ENCODE results near the gene SGTB.
"Not testable (repeated sequence)": the region's sequence is repeated elsewhere in the genome, so short reads cannot be mapped to it uniquely, and the experiment has no call there.

SGTB gene

GRCh38 chr5:65732046-65732445 is 10.1 kb upstream of the SGTB start:
- DNase-seq: not testable (repeated sequence)

DNA sequence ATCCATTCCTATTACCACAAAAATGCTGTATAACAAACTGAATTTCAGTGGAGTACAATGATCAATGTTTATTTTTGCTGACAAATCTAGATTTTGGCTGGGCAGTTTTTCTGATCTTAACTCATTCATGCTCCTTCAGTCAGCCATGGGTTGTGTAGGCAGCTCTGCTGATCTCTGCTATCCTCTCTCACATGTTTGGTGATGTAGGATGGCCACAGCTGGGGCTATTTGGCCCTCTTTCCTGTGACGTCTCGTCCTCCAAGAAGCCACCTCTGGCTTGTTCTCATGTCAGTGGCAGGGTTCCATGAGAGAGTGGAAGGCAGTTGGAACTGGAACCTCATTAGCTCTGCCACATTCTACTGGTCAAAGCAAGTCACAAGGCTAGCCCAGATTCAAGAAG is 9.0 kb upstream of the SGTB start:
- DNase-seq: no peak

DNA sequence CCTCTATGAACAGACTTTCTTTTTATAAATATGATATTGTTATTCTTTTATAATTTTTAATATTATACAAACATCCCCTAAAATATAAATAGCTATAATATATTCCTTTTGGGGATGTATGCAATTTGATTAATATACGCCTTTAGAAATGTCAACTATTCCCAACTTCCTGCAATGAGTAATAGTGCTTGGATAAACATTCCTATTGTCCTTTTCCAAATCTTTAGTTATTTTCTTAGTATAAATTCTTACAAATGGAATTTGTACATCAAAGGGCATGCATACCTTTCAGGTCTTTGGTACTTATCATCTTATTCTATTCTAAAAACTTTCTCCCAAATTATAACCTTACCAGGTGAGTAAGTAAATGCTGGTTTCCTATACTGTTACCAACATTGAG is 6.3 kb upstream of the SGTB start:
- no peak for DNase-seq

GRCh38 chr5:65727491-65728156 is 5.7 kb upstream of the SGTB start:
- DNase-seq: no peak

DNA sequence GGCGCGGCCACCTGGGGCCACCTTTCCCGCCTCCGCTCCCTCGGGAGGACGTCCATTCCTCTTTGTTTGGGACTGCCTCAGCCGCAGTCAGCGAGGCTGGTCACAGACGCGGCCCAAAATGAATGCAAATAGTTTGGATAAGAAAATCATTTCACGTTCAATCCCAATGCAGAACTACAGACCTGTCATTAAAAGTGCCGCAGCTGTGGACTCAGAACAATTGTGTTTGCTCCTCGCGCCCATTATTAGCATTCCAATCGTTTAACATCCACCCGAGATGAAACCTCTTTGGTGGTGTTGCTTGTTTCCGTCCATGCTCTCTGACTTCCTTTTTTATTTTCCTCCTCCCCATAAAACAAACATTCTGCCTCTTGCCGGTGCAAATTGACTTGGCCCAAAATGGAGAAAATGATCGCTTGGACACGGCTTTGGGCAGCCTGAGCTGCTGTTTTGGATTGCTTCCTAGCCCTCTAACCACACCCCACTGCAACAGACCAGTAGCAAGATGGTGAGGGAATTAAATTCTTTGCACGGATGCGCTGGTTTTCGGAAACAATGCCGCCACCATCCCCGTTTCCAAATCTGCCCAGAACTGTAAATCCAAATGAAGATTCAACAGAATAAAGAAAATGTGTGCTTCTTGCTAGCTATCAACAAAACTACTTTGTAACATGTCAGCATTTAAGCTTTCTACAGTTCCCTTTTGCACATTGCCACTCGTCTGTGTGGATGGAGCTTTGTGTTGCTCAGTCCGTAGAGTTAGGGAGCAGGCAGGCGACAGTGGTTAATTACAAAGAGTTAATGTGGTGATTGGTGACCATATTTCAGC is 880 bp upstream of the SGTB start:
- peak; percentile 57 for DNase-seq

GRCh38 chr5:65721050-65721719 is 724 bp downstream of the SGTB start:
- peak; percentile 22 for DNase-seq

DNA sequence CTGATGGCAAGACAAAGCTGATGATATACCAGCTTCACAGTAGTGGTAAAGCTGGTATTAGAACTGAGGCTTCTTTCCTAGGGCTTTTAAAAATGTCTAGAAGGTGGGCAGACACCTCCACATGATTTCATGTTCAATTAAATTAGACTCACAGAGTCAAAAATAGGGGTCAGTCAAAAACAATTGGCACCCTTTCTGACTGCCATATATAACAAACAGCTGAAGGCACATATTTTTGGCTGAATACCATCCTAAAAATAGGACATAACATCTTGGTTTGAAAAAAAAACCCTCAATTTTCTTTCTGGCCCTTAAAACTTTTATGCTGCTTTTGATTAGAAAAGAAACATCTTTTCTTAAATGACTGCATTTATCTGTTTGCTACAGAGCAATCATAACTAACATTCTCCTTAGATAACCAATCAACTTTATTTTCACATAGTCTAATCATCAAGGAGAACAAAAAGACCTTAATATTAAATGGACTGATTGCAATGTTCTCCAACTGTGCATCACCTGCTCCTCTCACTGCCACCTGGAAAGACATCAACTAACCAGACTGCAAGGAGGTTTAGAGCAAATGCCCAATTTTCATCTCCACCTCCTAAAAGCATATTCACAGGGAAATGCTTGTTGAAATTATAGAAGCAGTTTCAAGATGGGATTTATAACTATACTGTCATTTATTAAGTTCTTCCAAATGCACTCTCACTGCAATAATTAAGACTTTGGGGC is 3.2 kb downstream of the SGTB start:
- DNase-seq: no peak

- no peak for DNase-seq
Observed at GRCh38 chr5:65708145-65708544, 13.8 kb downstream of the SGTB start.

DNA sequence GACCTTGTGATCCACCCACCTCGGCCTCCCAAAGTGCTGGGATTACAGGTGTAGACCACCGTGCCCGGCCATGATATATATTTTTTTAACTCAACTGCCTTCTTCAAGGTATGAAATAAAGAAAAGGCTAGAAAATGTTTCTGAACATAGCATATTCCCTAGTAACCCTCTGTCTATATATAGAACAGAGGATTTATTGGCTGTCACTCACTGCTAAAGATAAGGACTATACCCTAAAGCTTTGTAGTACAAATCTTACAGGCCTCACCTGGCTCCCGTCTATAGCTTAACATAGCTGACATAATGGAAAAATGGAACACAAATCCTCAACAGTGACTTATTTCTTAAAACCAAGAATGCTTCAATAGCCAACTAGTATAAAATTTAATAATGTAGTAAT is 14.2 kb downstream of the SGTB start:
- DNase-seq: no peak

DNA sequence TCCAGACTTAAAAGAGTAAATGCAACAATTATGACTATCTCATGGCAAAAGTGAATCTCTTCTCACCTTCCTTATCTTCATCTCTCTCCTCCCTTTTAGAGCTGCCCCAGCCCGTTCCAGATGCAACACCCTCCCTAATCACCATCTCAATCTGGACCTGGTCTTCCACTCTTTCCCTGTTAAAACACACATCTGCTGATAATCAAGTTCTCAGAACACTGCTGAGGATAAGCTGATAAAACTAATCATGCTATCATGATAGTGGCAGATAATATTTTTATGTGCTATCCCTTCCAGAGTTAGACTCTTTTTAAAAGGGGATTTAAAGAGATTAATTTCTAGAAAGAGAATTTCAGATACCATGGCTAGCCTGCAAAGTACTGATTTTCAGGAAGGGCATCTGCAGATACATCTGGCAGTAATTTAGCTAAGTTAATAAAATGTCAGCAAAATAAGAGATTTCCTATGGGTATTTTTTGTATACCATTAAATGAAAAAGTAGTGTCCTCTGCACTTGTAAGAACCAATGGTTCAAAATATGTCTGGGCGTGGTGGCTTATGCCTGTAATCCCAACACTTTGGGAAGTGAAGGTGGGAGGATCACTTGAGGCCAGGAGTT is 17.2 kb downstream of the SGTB start:
- DNase-seq: no peak

DNA sequence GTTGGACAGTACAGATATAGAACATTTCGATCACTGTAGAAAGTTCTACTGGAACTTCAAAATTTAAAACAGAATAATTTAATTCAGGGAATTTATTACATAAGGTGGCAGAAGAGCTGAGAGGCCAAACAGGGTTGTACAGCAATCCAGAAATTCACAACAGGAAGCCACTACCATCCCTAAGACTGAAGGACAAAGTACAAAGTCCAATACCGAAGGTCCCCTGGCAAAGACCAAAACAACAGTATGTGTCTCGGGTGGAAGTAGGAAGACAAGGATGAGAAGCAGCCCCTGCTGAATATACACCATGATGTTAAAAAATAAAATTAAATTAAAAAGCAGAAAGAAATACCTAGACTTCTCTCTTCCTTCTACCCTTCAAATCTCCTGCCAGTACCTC is 19.9 kb downstream of the SGTB start:
- DNase-seq: no peak

DNA sequence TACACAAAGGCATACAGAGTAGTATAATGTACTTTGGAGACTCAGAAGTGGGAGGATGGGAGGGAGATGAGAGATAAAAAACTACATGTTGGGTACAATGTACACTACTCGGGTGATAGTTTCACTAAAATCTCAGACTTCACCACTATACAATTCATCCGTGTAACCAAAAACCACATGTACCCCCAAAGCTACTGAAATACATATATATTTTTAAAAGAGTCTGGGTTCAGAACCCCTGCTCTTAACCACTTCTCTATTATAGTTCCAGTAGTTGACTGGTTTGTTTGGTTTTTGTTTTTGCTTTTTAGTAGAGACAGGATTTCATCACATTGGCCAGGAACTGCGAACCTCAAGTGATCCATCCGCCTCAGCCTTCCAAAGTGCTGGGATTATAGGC is 22.6 kb downstream of the SGTB start:
- no peak for DNase-seq

- no peak for DNase-seq
Observed at GRCh38 chr5:65696892-65697291, 25.0 kb downstream of the SGTB start.

- DNase-seq: no peak
Observed at GRCh38 chr5:65695896-65696295, 26.0 kb downstream of the SGTB start.

DNA sequence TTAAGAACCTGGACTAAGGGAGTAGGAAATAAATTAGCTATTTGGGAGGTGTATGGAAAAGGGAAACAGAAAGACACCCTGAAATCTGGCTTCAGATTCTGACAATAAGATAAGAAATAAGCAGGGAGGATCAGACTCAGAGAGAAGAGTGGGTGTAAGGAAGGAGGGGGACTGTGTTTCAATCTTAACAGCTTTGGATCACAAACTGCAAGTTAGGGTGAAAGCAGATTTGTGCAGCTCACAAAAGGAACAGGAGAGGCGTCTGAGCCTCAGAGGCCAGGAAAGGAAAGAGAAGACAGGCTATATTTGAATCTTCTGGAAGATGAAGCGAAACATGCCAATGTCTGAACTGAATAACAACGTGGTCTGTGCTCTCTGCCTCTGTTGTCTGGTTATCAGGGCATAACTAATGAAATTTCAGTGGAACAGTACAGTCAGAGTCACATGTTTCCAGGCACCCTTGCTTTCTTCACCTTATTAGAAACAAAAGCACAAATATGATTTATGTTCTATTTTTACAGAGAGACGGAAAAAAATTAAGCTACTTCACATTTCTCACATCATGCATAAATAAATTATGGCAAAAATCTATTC is 26.6 kb downstream of the SGTB start:
- DNase-seq: no peak

GRCh38 chr5:65693121-65693520 is 28.8 kb downstream of the SGTB start:
- no peak for DNase-seq

DNA sequence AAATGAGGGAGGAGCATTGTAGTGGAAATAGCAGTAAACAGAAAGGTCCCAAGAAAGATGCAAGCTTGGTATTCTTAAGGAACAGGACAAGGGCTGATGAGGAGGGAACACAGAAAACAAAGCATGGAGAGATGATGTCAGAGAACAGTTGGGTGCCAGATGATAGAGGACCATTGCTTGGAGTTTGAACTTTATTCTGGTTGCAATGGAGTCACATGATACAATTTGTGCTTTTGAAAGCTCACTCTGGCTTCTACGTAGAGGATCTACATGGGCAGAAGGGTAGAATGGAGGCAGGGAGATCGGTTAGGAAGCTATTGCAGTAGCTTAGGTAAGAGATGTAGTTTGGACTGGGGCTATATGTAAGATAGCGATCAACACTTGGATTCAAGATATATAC is 39.8 kb downstream of the SGTB start:
- no peak for DNase-seq

- not testable (repeated sequence) for DNase-seq
Observed at GRCh38 chr5:65676056-65676455, 45.9 kb downstream of the SGTB start.

DNA sequence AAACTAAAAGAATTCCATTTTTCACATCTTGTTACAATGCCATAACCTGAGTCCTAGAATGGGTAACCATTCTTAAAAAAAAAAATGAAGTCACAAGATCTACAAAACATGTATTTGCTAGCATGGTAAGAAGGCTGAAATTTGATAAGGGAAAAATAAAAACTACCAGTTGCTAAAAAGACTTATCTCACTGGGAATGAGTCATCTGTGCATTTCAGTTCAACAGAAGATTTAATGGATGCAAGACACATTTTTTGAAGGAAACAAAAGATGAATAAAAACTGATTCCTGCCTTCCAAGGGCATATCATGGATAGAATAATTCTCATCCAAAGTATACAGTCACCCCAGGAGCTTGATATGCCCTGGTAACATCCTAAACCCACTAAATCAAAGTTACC is 47.2 kb downstream of the SGTB start:
- no peak for DNase-seq

DNA sequence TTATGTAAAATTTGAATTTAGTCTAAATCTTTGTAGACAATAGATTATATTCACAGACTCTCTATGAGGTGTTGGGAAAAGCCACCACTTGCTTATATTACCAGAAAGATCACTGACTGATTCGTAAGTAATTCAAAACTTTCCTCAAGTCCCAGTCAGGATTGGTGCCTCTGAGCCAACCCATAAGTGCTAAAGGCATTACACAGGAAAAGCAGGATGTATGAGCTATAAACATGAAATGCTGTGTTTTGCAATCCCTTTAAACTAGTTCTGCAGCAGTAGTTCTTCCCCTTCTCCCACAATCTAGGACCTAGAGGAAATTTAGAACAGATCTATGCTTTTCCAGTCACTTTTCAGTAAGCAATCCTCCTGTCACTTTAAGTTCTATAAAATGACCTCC is 49.1 kb downstream of the SGTB start:
- DNase-seq: no peak

DNA sequence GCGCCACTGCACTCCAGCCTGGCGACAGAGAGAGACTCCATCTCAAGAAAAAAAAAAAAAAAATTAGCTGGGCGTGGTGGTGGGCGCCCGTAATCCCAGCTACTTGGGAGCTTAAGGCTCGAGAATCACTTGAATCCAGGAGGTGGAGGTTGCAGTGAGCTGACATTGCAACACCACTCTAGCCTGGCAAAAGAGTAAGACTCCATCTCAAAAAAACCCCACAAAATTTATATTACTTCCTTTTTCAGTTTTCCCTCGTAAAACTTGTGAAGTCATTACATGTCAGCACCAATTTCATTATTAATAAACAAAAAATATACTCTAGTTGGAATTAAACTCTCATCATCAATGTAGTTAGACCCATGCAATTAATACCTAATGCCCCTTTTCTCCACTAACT is 53.2 kb downstream of the SGTB start:
- no peak for DNase-seq

GRCh38 chr5:65663804-65664521 is 57.9 kb downstream of the SGTB start:
- DNase-seq: no peak
